ENCODE measurements around the gene TTBK2. TPM values are rescaled to one million over a fixed set of nuclear protein-coding genes. Genes with fewer than 3 reads are reported as not detected.

TTBK2 gene
- total and polyA plus RNA-seq, 10 donors = 1.4 to 27.8 (median 19.5) TPM

- Histone ChIP-seq H3K4me3 (no peak overlapping the region), H3K9me3 (no peaks in the 10 kb centered on the region), H3K27ac (no peak overlapping the region), H3K4me1 (no peaks in the 10 kb centered on the region), H3K27me3 (replicated peaks in 1 of 7) (no peaks in the 10 kb centered on the region), H3K36me3 (peaks cover 0 to 60% (median 0%) of the 10 kb centered on the region in 6 donors)
- intact Hi-C loops (cut with DNase I; ENCODE audit: low total_unique reads) = no loop called here
- TF ChIP-seq POLR2AphosphoS5 (IDR thresholded peaks at IDR 0.05) (no peak), POLR2A (IDR thresholded peaks at IDR 0.05) (no peak)
- no peak for DNase-seq
These were observed 131.9 kb downstream of the TTBK2 start for GRCh38 chr15:42788725-42789124.

DNA sequence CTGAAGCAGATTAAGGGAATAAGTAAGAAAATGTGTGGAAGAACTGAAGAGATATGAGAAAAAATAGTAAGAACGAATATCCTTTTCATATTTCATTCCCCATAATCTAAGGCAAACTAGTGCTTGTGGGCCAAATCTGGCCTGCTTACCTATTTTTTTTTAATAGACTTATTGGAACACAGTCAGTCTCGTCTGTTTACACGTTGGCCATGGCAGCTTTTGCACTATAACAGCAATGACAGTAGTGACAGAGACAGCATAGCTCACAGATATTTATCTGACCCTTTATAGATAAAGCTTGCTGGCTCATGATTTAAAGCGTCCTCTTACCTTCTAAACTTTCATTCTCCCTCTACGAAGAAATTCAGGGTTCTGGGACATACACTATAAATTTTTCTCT lies 133.6 kb downstream of the TTBK2 start:
- 94 to 97% (median 96%) methylated on average over 5 of the region's 5 CpGs for WGBS, 5 donors
- H3K27ac ChIP-seq = no peak overlapping the region
- no peak for DNase-seq
- H3K4me3 ChIP-seq = no peak overlapping the region
- no peaks in the 10 kb centered on the region for H3K4me1 ChIP-seq
- intact Hi-C loops (cut with DNase I; ENCODE audit: low total_unique reads) = no loop called here
- TF ChIP-seq POLR2A (IDR thresholded peaks at IDR 0.05) = no peak
- no peak for TF ChIP-seq POLR2AphosphoS5 (IDR thresholded peaks at IDR 0.05)
- TF ChIP-seq, protein P1, sequence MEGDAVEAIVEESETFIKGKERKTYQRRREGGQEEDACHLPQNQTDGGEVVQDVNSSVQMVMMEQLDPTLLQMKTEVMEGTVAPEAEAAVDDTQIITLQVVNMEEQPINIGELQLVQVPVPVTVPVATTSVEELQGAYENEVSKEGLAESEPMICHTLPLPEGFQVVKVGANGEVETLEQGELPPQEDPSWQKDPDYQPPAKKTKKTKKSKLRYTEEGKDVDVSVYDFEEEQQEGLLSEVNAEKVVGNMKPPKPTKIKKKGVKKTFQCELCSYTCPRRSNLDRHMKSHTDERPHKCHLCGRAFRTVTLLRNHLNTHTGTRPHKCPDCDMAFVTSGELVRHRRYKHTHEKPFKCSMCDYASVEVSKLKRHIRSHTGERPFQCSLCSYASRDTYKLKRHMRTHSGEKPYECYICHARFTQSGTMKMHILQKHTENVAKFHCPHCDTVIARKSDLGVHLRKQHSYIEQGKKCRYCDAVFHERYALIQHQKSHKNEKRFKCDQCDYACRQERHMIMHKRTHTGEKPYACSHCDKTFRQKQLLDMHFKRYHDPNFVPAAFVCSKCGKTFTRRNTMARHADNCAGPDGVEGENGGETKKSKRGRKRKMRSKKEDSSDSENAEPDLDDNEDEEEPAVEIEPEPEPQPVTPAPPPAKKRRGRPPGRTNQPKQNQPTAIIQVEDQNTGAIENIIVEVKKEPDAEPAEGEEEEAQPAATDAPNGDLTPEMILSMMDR (IDR thresholded peaks at IDR 0.05 in 8 of 11, conservative IDR thresholded peaks at IDR 0.05 in 3 of 11) = no peak
- H3K9me3 ChIP-seq = no peaks in the 10 kb centered on the region
- peaks cover 0 to 58% (median 8%) of the 10 kb centered on the region in 6 donors for H3K36me3 ChIP-seq
- no peaks in the 10 kb centered on the region for H3K27me3 ChIP-seq (replicated peaks in 1 of 7)

GRCh38 chr15:42785569-42785968 lies 135.0 kb downstream of the TTBK2 start:
- no peak overlapping the region for H3K27ac ChIP-seq
- 77 to 98% (median 85%) methylated on average over 2 of the region's 2 CpGs for WGBS, 5 donors
- no peak overlapping the region for H3K4me3 ChIP-seq
- H3K4me1 ChIP-seq = no peaks in the 10 kb centered on the region
- H3K36me3 ChIP-seq = peaks cover 0 to 61% (median 8%) of the 10 kb centered on the region in 6 donors
- intact Hi-C loops (cut with DNase I; ENCODE audit: low total_unique reads) = no loop called here
- no peak for DNase-seq
- TF ChIP-seq, protein P1 (IDR thresholded peaks at IDR 0.05 in 8 of 11, conservative IDR thresholded peaks at IDR 0.05 in 3 of 11) = no peak
- TF ChIP-seq POLR2AphosphoS5 (IDR thresholded peaks at IDR 0.05) (no peak), POLR2A (IDR thresholded peaks at IDR 0.05) (no peak)
- no peaks in the 10 kb centered on the region for H3K27me3 ChIP-seq (replicated peaks in 1 of 7)
- H3K9me3 ChIP-seq = no peaks in the 10 kb centered on the region

GRCh38 chr15:42784705-42785104 lies 135.9 kb downstream of the TTBK2 start:
- Histone ChIP-seq H3K4me1 (no peaks in the 10 kb centered on the region), H3K27ac (no peak overlapping the region), H3K27me3 (replicated peaks in 1 of 7) (no peaks in the 10 kb centered on the region), H3K9me3 (no peaks in the 10 kb centered on the region), H3K4me3 (no peak overlapping the region), H3K36me3 (peaks cover 0 to 55% (median 8%) of the 10 kb centered on the region in 6 donors)
- WGBS, 5 donors = 94 to 100% (median 98%) methylated on average over 1 of the region's 1 CpG
- intact Hi-C loops (cut with DNase I; ENCODE audit: low total_unique reads) = no loop called here
- no peak for DNase-seq
- no peak for TF ChIP-seq POLR2A (IDR thresholded peaks at IDR 0.05)
- TF ChIP-seq POLR2AphosphoS5 (IDR thresholded peaks at IDR 0.05) = no peak
- TF ChIP-seq, protein P1 (IDR thresholded peaks at IDR 0.05 in 8 of 11, conservative IDR thresholded peaks at IDR 0.05 in 3 of 11) = no peak

- Histone ChIP-seq H3K4me1 (no peaks in the 10 kb centered on the region), H3K9me3 (no peaks in the 10 kb centered on the region), H3K4me3 (no peak overlapping the region), H3K36me3 (peaks cover 0 to 40% (median 8%) of the 10 kb centered on the region in 6 donors), H3K27ac (no peak overlapping the region), H3K27me3 (replicated peaks in 1 of 7) (no peaks in the 10 kb centered on the region)
- 95 to 98% (median 98%) methylated on average over 4 of the region's 4 CpGs for WGBS, 5 donors
- TF ChIP-seq POLR2AphosphoS5 (IDR thresholded peaks at IDR 0.05) = no peak
- TF ChIP-seq, protein P1 (IDR thresholded peaks at IDR 0.05 in 8 of 11, conservative IDR thresholded peaks at IDR 0.05 in 3 of 11) = no peak
- no peak for TF ChIP-seq POLR2A (IDR thresholded peaks at IDR 0.05)
- intact Hi-C loops (cut with DNase I; ENCODE audit: low total_unique reads) = no loop called here
- no peak for DNase-seq
These were observed 137.9 kb downstream of the TTBK2 start for GRCh38 chr15:42782716-42783115.
